GM23338 (cell line): Measurements from ENCODE around the gene TAF4. TPM values are rescaled to one million over a fixed set of nuclear protein-coding genes. Genes with fewer than 3 reads are reported as not detected.
A peak's percentile ranks its signal among the peaks of the same experiment; 100 is the strongest.

ENCODE experiments used
- ATAC-seq: fragments of 200-7000 bp; cut with Tn5 transposase; 3 replicates; pipeline ENCODE4 v1.9.1; 2020
- DNase-seq: peaks from one replicate; pipeline ENCODE4 v3.0.0-alpha.2; 2015; ENCODE audit warnings: low spot score
- H2AFZ ChIP-seq: fragments of 200-600 bp; sonication (generic); 2 replicates; pipeline ENCODE4 v1.8.0; 2016; ENCODE audit warnings: antibody characterized with exemption, mild to moderate bottlenecking, moderate library complexity
- H3F3A ChIP-seq: fragments of 200-600 bp; sonication (generic); replicated peaks from 2 replicates; pipeline ENCODE4 v1.8.0; 2017; ENCODE audit warnings: antibody characterized with exemption, mixed run types, low read depth
- H3K27ac ChIP-seq: fragments of 200-600 bp; sonication (generic); 2 replicates; pipeline ENCODE4 v1.6.1; 2016; ENCODE audit warnings: low read depth
- H3K27me3 ChIP-seq: fragments of 200-600 bp; sonication (generic); 2 replicates; pipeline ENCODE4 v1.8.0; 2016; ENCODE audit warnings: mild to moderate bottlenecking, mixed run types, moderate library complexity; ENCODE audit not compliant: insufficient read depth
- H3K36me3 ChIP-seq: fragments of 200-600 bp; sonication (generic); 2 replicates; pipeline ENCODE4 v1.8.0; 2016; ENCODE audit warnings: mild to moderate bottlenecking; ENCODE audit not compliant: insufficient read depth
- H3K4me1 ChIP-seq: fragments of 200-600 bp; sonication (generic); 2 replicates; pipeline ENCODE4 v1.8.0; 2016; ENCODE audit warnings: mild to moderate bottlenecking, moderate library complexity; ENCODE audit not compliant: insufficient read depth
- H3K4me2 ChIP-seq: fragments of 200-600 bp; sonication (generic); 2 replicates; pipeline ENCODE4 v1.7.1; 2017; ENCODE audit warnings: mixed run types
- H3K4me3 ChIP-seq: fragments of 200-600 bp; sonication (generic); 2 replicates; pipeline ENCODE4 v1.6.1; 2016; ENCODE audit warnings: mixed run types
- H3K79me2 ChIP-seq: fragments of 200-600 bp; sonication (generic); replicated peaks from 2 replicates; pipeline ENCODE4 v1.8.0; 2017; ENCODE audit warnings: mild to moderate bottlenecking; ENCODE audit not compliant: insufficient read depth
- H3K9me2 ChIP-seq: fragments of 200-600 bp; sonication (generic); 2 replicates; pipeline ENCODE4 v1.8.0; 2017; ENCODE audit not compliant: insufficient read depth
- H4K20me1 ChIP-seq: fragments of 200-600 bp; sonication (generic); replicated peaks from 2 replicates; pipeline ENCODE4 v1.8.0; 2017; ENCODE audit warnings: mild to moderate bottlenecking; ENCODE audit not compliant: insufficient read depth
- H3K27ac Mint-ChIP-seq: 2 replicates; pipeline ENCODE4 v1.8.0; 2020; ENCODE audit warnings: inconsistent platforms, mild to moderate bottlenecking, moderate library complexity, mixed read lengths
- H3K27me3 Mint-ChIP-seq: 3 replicates; pipeline ENCODE4 v1.8.0; 2022; ENCODE audit warnings: low read depth, mild to moderate bottlenecking, moderate library complexity, mixed read lengths, inconsistent platforms; ENCODE audit not compliant: insufficient read depth, poor library complexity
- H3K36me3 Mint-ChIP-seq: 3 replicates; pipeline ENCODE4 v1.8.0; 2021; ENCODE audit warnings: low read depth, mild to moderate bottlenecking, inconsistent platforms, moderate library complexity, mixed read lengths
- H3K4me1 Mint-ChIP-seq: 3 replicates; pipeline ENCODE4 v1.8.0; 2020; ENCODE audit warnings: mild to moderate bottlenecking, inconsistent platforms, mixed read lengths
- H3K4me3 Mint-ChIP-seq: 3 replicates; pipeline ENCODE4 v1.8.0; 2021; ENCODE audit warnings: moderate library complexity, mild to moderate bottlenecking, inconsistent platforms, mixed read lengths
- H3K9me3 Mint-ChIP-seq: 3 replicates; pipeline ENCODE4 v1.8.0; 2020; ENCODE audit warnings: moderate library complexity, mild to moderate bottlenecking, inconsistent platforms, mixed read lengths
- CREB1 ChIP-seq: fragments of 250-450 bp; sonication (Bioruptor Pico); IDR thresholded peaks from 2 replicates; pipeline ENCODE4 v1.5.0; 2020; ENCODE audit warnings: low read depth, mild to moderate bottlenecking, moderate library complexity
- EZH2 ChIP-seq: fragments of 200-600 bp; sonication (generic); IDR thresholded peaks from one replicate; pipeline ENCODE4 v1.8.0; 2017; ENCODE audit warnings: antibody characterized with exemption, mild to moderate bottlenecking, low read depth; ENCODE audit not compliant: unreplicated experiment
- EZH2phosphoT487 ChIP-seq: fragments of 200-600 bp; sonication (generic); IDR thresholded peaks from one replicate; pipeline ENCODE4 v1.8.1; 2018; ENCODE audit warnings: antibody characterized with exemption; ENCODE audit not compliant: unreplicated experiment
- REST ChIP-seq: IDR thresholded peaks from one replicate; pipeline ENCODE4 v1.6.1; 2018; ENCODE audit warnings: antibody characterized with exemption; ENCODE audit not compliant: unreplicated experiment
- STAT1 ChIP-seq: IDR thresholded peaks from one replicate; pipeline ENCODE4 v1.6.1; 2016; ENCODE audit warnings: antibody characterized with exemption; ENCODE audit not compliant: unreplicated experiment
- ZNF114 ChIP-seq: fragments of 250-450 bp; sonication (Bioruptor Pico); IDR thresholded peaks from 2 replicates; pipeline ENCODE4 v1.5.0; 2020; ENCODE audit warnings: mild to moderate bottlenecking, moderate library complexity
- polyA plus RNA-seq: library from polyadenylated mRNA; unstranded; fragments of >200 nt; fragmentation: Nextera tagmentation; extraction: Ambion mirVana; gene quantifications from 2 replicates; pipeline ENCODE4 v1.2.1, GENCODE V29; 2016
- total RNA-seq: library from RNA; depleted of rRNA; stranded (reverse); fragments of >200 nt; shearing (Covaris generic); gene quantifications from 2 replicates; pipeline ENCODE4 v1.2.3, GENCODE V29; 2014
- TF ChIP-seq, protein P1 (sequence below): IDR thresholded peaks from 2 replicates; pipeline ENCODE4 v1.6.1; 2016; ENCODE audit warnings: antibody characterized with exemption
- TF ChIP-seq, protein P2 (sequence below): fragments of 250-450 bp; sonication (Bioruptor Pico); IDR thresholded peaks from 2 replicates; pipeline ENCODE4 v1.5.0; 2020; ENCODE audit warnings: mild to moderate bottlenecking, moderate library complexity

The TAF4 gene
- total and polyA plus RNA-seq, 2 experiments from 2014 or later, result 7.2 to 60.0 TPM

GRCh38 chr20:62031462-62032092 is 34.1 kb downstream of the TAF4 start:
- Mint-ChIP-seq H3K27me3 (peaks cover 6% of the 10 kb centered on the region), H3K4me1 (peaks cover 52% of the 10 kb centered on the region), H3K27ac (peak overlapping the region; percentile 86), H3K36me3 (no peaks in the 10 kb centered on the region), H3K9me3 (no peaks in the 10 kb centered on the region), H3K4me3 (no peak overlapping the region; the same call in 2 of the 3 replicates)
- DNase-seq (no peak), ATAC-seq (no peak)
- H3K9me2 ChIP-seq, result no peaks in the 10 kb centered on the region
- H3F3A ChIP-seq, result no peaks in the 10 kb centered on the region
- peaks cover 100% of the 10 kb centered on the region for H3K79me2 ChIP-seq
- no peak overlapping the region for H3K4me3 ChIP-seq
- no peaks in the 10 kb centered on the region for H3K27me3 ChIP-seq
- H3K4me2 ChIP-seq, result no peak overlapping the region
- no peak overlapping the region for H2AFZ ChIP-seq
- peaks cover 82% of the 10 kb centered on the region for H4K20me1 ChIP-seq
- no peaks in the 10 kb centered on the region for H3K36me3 ChIP-seq
- peak overlapping the region; percentile 32; the same call in 1 of the 2 replicates for H3K27ac ChIP-seq
- peaks cover 29% of the 10 kb centered on the region for H3K4me1 ChIP-seq
- TF ChIP-seq ZNF114, result no peak
- no peak for TF ChIP-seq REST
- no peak for TF ChIP-seq EZH2phosphoT487
- no peak for TF ChIP-seq STAT1
- no peak for TF ChIP-seq EZH2
- TF ChIP-seq, protein P1, sequence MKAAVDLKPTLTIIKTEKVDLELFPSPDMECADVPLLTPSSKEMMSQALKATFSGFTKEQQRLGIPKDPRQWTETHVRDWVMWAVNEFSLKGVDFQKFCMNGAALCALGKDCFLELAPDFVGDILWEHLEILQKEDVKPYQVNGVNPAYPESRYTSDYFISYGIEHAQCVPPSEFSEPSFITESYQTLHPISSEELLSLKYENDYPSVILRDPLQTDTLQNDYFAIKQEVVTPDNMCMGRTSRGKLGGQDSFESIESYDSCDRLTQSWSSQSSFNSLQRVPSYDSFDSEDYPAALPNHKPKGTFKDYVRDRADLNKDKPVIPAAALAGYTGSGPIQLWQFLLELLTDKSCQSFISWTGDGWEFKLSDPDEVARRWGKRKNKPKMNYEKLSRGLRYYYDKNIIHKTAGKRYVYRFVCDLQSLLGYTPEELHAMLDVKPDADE, result no peak
- no peak for TF ChIP-seq CREB1 (CRISPR knock-in tag)
- TF ChIP-seq, protein P2, sequence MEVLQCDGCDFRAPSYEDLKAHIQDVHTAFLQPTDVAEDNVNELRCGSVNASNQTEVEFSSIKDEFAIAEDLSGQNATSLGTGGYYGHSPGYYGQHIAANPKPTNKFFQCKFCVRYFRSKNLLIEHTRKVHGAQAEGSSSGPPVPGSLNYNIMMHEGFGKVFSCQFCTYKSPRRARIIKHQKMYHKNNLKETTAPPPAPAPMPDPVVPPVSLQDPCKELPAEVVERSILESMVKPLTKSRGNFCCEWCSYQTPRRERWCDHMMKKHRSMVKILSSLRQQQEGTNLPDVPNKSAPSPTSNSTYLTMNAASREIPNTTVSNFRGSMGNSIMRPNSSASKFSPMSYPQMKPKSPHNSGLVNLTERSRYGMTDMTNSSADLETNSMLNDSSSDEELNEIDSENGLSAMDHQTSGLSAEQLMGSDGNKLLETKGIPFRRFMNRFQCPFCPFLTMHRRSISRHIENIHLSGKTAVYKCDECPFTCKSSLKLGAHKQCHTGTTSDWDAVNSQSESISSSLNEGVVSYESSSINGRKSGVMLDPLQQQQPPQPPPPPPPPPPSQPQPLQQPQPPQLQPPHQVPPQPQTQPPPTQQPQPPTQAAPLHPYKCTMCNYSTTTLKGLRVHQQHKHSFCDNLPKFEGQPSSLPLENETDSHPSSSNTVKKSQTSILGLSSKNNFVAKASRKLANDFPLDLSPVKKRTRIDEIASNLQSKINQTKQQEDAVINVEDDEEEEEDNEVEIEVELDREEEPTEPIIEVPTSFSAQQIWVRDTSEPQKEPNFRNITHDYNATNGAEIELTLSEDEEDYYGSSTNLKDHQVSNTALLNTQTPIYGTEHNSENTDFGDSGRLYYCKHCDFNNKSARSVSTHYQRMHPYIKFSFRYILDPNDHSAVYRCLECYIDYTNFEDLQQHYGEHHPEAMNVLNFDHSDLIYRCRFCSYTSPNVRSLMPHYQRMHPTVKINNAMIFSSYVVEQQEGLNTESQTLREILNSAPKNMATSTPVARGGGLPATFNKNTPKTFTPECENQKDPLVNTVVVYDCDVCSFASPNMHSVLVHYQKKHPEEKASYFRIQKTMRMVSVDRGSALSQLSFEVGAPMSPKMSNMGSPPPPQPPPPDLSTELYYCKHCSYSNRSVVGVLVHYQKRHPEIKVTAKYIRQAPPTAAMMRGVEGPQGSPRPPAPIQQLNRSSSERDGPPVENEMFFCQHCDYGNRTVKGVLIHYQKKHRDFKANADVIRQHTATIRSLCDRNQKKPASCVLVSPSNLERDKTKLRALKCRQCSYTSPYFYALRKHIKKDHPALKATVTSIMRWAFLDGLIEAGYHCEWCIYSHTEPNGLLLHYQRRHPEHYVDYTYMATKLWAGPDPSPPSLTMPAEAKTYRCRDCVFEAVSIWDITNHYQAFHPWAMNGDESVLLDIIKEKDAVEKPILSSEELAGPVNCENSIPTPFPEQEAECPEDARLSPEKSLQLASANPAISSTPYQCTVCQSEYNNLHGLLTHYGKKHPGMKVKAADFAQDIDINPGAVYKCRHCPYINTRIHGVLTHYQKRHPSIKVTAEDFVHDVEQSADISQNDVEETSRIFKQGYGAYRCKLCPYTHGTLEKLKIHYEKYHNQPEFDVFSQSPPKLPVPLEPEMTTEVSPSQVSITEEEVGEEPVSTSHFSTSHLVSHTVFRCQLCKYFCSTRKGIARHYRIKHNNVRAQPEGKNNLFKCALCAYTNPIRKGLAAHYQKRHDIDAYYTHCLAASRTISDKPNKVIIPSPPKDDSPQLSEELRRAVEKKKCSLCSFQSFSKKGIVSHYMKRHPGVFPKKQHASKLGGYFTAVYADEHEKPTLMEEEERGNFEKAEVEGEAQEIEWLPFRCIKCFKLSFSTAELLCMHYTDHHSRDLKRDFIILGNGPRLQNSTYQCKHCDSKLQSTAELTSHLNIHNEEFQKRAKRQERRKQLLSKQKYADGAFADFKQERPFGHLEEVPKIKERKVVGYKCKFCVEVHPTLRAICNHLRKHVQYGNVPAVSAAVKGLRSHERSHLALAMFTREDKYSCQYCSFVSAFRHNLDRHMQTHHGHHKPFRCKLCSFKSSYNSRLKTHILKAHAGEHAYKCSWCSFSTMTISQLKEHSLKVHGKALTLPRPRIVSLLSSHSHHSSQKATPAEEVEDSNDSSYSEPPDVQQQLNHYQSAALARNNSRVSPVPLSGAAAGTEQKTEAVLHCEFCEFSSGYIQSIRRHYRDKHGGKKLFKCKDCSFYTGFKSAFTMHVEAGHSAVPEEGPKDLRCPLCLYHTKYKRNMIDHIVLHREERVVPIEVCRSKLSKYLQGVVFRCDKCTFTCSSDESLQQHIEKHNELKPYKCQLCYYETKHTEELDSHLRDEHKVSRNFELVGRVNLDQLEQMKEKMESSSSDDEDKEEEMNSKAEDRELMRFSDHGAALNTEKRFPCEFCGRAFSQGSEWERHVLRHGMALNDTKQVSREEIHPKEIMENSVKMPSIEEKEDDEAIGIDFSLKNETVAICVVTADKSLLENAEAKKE (CRISPR knock-in tag), result no peak
